GM19372 (cell line): ENCODE data around the gene HECTD2.
A peak's percentile ranks its signal among the peaks of the same experiment; 100 is the strongest.
"Not testable (repeated sequence)": the region's sequence is repeated elsewhere in the genome, so short reads cannot be mapped to it uniquely, and the experiment has no call there.

Experiments used
- ATAC-seq: cut with Tn5 transposase; IDR thresholded peaks from one replicate; pipeline ENCODE4 v1.9.1; 2021; ENCODE audit warnings: mild to moderate bottlenecking, low read depth, moderate library complexity; ENCODE audit not compliant: unreplicated experiment

Gene HECTD2

GRCh38 chr10:91409869-91410637 is at the start of gene HECTD2:
Gene HECTD2, plus strand, starts transcription at chr10:91410344. Its CDS starts 95 bp downstream, at chr10:91410439.
- peak; percentile 84 for ATAC-seq

- no peak for ATAC-seq
Observed at GRCh38 chr10:91360461-91360860, 49.7 kb upstream of the HECTD2 start.

- ATAC-seq, result not testable (repeated sequence)
Observed at GRCh38 chr10:91365519-91365918, 44.6 kb upstream of the HECTD2 start.

GRCh38 chr10:91366704-91367103 is 43.4 kb upstream of the HECTD2 start:
- no peak for ATAC-seq

GRCh38 chr10:91367127-91367531 is 43.0 kb upstream of the HECTD2 start:
- ATAC-seq, result no peak

GRCh38 chr10:91367558-91367957 is 42.6 kb upstream of the HECTD2 start:
- no peak for ATAC-seq

GRCh38 chr10:91369978-91370589 is 40.1 kb upstream of the HECTD2 start:
- ATAC-seq, result not testable (repeated sequence)

- no peak for ATAC-seq
Observed at GRCh38 chr10:91374052-91374451, 36.1 kb upstream of the HECTD2 start.

- ATAC-seq, result no peak
Observed at GRCh38 chr10:91378061-91378460, 32.1 kb upstream of the HECTD2 start.

GRCh38 chr10:91380873-91381256 is 29.3 kb upstream of the HECTD2 start:
- no peak for ATAC-seq

GRCh38 chr10:91381257-91381891 is 28.8 kb upstream of the HECTD2 start:
- no peak for ATAC-seq

- ATAC-seq, result no peak
Observed at GRCh38 chr10:91385306-91386085, 24.6 kb upstream of the HECTD2 start.

- peak; percentile 87 for ATAC-seq
Observed at GRCh38 chr10:91389636-91390512, 20.3 kb upstream of the HECTD2 start.

- not testable (repeated sequence) for ATAC-seq
Observed at GRCh38 chr10:91390513-91390825, 19.7 kb upstream of the HECTD2 start.

GRCh38 chr10:91391920-91392319 is 18.2 kb upstream of the HECTD2 start:
- ATAC-seq, result no peak

GRCh38 chr10:91406322-91406721 is 3.8 kb upstream of the HECTD2 start:
- ATAC-seq, result no peak

GRCh38 chr10:91409069-91409868 is 875 bp upstream of the HECTD2 start:
- ATAC-seq, result peak; percentile 25

- peak; percentile 1 for ATAC-seq
Observed at GRCh38 chr10:91410638-91411371, 661 bp downstream of the HECTD2 start.

- ATAC-seq, result no peak
Observed at GRCh38 chr10:91411621-91412020, 1.5 kb downstream of the HECTD2 start.
